IPS-20b (cell line): ENCODE results near the gene TMEM235.
"Not testable (repeated sequence)": the region's sequence is repeated elsewhere in the genome, so short reads cannot be mapped to it uniquely, and the experiment has no call there.

ENCODE experiments used
- H3K27ac ChIP-seq: one replicate; pipeline ENCODE4 v1.5.1; 2013; ENCODE audit warnings: low read length
- H3K27me3 ChIP-seq: 2 replicates; pipeline ENCODE4 v1.6.1; 2013; ENCODE audit warnings: mild to moderate bottlenecking, low read length, inconsistent platforms; ENCODE audit not compliant: insufficient read depth
- H3K36me3 ChIP-seq: 2 replicates; pipeline ENCODE4 v1.6.1; 2013; ENCODE audit warnings: low read depth, mild to moderate bottlenecking, inconsistent platforms, low read length, moderate library complexity; ENCODE audit not compliant: insufficient read depth
- H3K4me1 ChIP-seq: 2 replicates; pipeline ENCODE4 v1.6.1; 2013; ENCODE audit warnings: mild to moderate bottlenecking, control low read depth, inconsistent platforms, low read length, moderate library complexity; ENCODE audit not compliant: insufficient read depth
- H3K4me3 ChIP-seq: 2 replicates; pipeline ENCODE4 v1.5.1; 2013; ENCODE audit warnings: mild to moderate bottlenecking, low read length, inconsistent platforms
- H3K9ac ChIP-seq: 2 replicates; pipeline ENCODE4 v1.6.1; 2013; ENCODE audit warnings: low read depth, mild to moderate bottlenecking, inconsistent platforms, low read length, moderate library complexity
- H3K9me3 ChIP-seq: 2 replicates; pipeline ENCODE4 v1.6.1; 2013; ENCODE audit warnings: mild to moderate bottlenecking, low read depth, low read length, inconsistent platforms; ENCODE audit not compliant: insufficient read depth

TMEM235 gene

GRCh38 chr17:78233678-78234077 lies 2.2 kb downstream of the TMEM235 start:
- H3K27ac ChIP-seq, result no peak overlapping the region
- H3K9me3 ChIP-seq, result no peaks in the 10 kb centered on the region
- no peaks in the 10 kb centered on the region for H3K4me1 ChIP-seq
- no peaks in the 10 kb centered on the region for H3K36me3 ChIP-seq
- no peak overlapping the region for H3K9ac ChIP-seq
- peaks cover 38% of the 10 kb centered on the region for H3K27me3 ChIP-seq
- H3K4me3 ChIP-seq, result no peak overlapping the region

GRCh38 chr17:78234261-78234865 lies 2.9 kb downstream of the TMEM235 start:
- H3K27me3 ChIP-seq, result peaks cover 38% of the 10 kb centered on the region
- H3K27ac ChIP-seq, result no peak overlapping the region
- no peaks in the 10 kb centered on the region for H3K9me3 ChIP-seq
- no peaks in the 10 kb centered on the region for H3K36me3 ChIP-seq
- H3K4me1 ChIP-seq, result no peaks in the 10 kb centered on the region
- no peak overlapping the region for H3K9ac ChIP-seq
- no peak overlapping the region for H3K4me3 ChIP-seq

DNA sequence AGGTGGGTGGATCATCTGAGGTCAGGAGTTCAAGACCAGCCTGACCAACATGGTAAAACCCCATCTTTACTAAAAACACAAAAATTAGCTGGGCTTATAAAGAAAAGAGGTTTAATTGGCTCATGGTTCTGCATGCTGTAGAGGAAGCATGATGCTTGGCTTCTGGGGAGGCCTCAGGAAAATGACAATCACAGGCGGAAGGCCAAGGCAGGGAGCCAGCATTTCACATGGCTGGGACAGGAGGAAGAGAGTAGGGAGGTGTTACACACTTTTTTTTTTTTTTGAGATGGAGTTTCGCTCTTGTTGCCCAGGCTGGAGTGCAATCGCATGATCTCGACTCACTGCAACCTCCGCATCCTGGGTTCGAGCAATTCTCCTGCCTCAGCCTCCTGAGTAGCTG lies 3.6 kb downstream of the TMEM235 start:
- not testable (repeated sequence) for H3K27ac ChIP-seq, H3K4me3 ChIP-seq, H3K4me1 ChIP-seq, H3K9ac ChIP-seq, H3K9me3 ChIP-seq, H3K36me3 ChIP-seq
- peaks cover 35% of the 10 kb centered on the region for H3K27me3 ChIP-seq

DNA sequence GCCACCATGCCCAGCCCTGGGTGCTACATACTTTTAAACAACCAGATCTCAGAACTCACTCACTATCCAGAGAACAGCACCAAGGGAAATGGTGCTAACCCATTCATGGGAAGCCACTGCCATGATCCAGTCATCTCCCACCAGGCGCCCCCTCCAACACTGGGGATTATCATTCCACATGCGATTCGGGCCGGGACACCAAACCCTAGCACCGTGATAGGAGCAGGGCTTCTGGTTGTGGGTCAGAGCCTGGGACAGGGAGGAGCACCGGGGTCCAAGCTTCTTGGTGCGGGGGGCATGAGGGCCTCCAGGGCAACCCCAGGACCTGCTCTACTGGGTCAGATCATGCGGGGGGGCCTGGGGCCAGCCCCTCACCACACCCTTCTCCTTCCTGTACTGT lies 4.5 kb downstream of the TMEM235 start:
- Histone ChIP-seq H3K9ac (no peak overlapping the region), H3K4me1 (no peaks in the 10 kb centered on the region), H3K9me3 (no peaks in the 10 kb centered on the region), H3K27me3 (peaks cover 26% of the 10 kb centered on the region), H3K27ac (no peak overlapping the region), H3K36me3 (no peaks in the 10 kb centered on the region), H3K4me3 (no peak overlapping the region)

DNA sequence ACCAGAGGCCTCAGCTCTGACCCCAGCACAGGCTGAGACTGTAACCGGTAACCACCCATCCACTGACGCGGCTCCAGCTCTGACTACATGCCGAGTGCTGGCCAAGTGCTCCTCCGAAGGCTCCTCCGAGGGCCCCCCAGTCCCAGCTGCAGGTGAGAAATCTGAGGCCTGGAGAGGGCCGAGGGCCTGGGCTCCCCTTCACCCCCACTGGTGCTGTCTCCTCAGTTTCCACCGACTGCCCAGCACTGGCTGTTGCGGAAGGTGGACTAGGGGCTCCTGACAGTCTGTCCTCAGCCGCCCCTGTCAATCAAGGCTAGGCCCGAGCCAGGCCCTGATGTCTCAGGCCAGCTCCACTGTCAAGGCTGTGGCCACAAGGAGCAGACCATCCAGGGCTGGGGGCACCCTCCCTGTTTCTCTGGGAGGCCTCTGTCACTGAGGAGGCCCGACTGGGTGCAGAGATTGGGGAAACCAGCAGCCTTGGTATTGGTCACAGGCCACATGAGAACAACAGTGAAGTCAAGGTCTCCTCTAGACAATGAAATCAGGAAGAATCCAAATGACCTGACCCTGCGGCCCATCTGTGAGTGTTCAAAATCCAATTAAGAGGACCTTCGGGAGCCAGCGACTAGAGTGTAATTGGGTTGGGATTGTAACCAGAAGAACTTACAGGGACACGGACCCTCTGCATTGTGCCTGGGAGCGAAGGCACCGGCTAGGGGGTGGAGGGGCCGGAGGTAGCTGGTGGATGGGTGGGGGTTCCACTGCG lies 5.1 kb downstream of the TMEM235 start:
- Histone ChIP-seq H3K27me3 (peaks cover 20% of the 10 kb centered on the region), H3K4me1 (no peaks in the 10 kb centered on the region), H3K36me3 (no peaks in the 10 kb centered on the region), H3K9ac (no peak overlapping the region; the same call in 1 of the 2 replicates), H3K27ac (no peak overlapping the region), H3K9me3 (no peaks in the 10 kb centered on the region), H3K4me3 (no peak overlapping the region)

GRCh38 chr17:78237401-78238012 lies 6.1 kb downstream of the TMEM235 start:
- Histone ChIP-seq H3K36me3 (no peaks in the 10 kb centered on the region), H3K9ac (no peak overlapping the region), H3K9me3 (no peaks in the 10 kb centered on the region), H3K4me1 (no peaks in the 10 kb centered on the region), H3K27me3 (peaks cover 11% of the 10 kb centered on the region), H3K27ac (no peak overlapping the region), H3K4me3 (no peak overlapping the region)

DNA sequence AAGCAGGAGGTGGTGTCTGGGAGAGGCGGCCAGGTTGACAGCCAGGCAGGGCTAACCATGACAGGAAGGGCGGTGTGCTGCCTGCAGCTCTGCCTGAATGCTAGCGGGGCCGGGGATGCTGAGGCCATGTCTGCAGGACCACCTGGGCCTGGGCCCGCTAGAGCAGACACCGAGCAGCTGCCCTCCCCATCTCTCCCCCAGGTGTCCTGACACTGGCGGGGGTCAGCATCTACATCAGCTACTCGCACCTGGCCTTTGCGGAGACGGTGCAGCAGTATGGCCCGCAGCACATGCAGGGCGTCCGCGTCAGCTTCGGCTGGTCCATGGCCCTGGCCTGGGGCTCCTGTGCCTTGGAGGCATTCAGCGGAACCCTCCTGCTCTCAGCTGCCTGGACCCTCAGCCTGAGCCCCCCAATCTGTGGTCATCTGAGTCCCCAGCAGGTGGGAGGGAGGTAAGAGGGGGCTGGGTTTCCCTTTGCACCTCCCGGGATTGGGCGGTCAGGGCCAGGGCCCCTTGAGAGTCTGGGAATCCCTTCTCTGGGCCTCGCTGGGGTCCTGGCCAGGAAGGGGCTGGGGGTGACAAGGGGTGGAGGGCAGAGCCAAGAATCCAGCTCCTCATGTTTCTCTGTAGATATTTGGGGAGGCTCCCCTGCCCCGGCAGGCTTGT lies 7.5 kb downstream of the TMEM235 start:
- Histone ChIP-seq H3K4me3 (no peak overlapping the region), H3K27me3 (0 out of 2 replicates have a peak, but pooled peaks cover 1% of the 10 kb centered on the region), H3K4me1 (no peaks in the 10 kb centered on the region), H3K9ac (no peak overlapping the region), H3K27ac (no peak overlapping the region), H3K36me3 (no peaks in the 10 kb centered on the region), H3K9me3 (no peaks in the 10 kb centered on the region)

GRCh38 chr17:78239489-78239931 lies 8.1 kb downstream of the TMEM235 start:
- Histone ChIP-seq H3K27ac (no peak overlapping the region), H3K27me3 (no peaks in the 10 kb centered on the region), H3K36me3 (no peaks in the 10 kb centered on the region), H3K9ac (no peak overlapping the region), H3K4me1 (no peaks in the 10 kb centered on the region), H3K4me3 (no peak overlapping the region), H3K9me3 (no peaks in the 10 kb centered on the region)

DNA sequence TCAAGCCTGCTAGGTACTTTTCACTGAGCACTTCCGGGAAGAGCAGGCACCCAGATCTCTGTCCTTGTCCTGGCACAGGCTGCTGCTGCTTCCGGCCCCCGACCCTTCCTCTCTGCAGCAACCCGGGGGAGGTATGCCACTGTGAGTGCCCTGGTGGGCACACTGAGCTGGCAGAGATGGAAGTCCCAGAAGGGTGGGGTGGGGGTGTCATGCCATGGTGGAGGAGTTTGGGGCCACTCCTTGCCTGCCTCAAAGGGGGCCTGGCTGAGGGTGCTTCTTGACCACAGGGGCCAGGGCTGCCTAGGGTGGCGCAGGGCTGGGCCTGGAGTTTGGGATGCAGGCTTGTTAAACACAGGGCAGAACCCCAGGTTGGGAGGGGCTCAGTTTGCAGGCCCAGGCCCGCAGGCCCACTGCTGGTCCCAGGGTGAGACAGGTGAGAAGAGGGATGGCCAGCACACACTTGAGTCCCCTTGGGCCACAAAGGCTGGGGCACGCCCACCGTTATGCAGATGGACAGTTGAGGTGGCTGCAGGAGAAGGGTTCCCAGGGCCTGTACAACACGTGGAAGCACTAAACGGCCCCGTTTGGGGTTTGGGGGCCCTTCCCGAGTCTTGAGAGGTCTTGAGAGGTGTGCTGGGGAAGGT lies 8.7 kb downstream of the TMEM235 start:
- Histone ChIP-seq H3K4me1 (no peaks in the 10 kb centered on the region), H3K9me3 (no peaks in the 10 kb centered on the region), H3K27me3 (no peaks in the 10 kb centered on the region), H3K27ac (no peak overlapping the region), H3K9ac (no peak overlapping the region), H3K4me3 (no peak overlapping the region), H3K36me3 (no peaks in the 10 kb centered on the region)

GRCh38 chr17:78240839-78241238 lies 9.4 kb downstream of the TMEM235 start:
- Histone ChIP-seq H3K27ac (no peak overlapping the region), H3K9me3 (no peaks in the 10 kb centered on the region), H3K4me1 (no peaks in the 10 kb centered on the region), H3K27me3 (no peaks in the 10 kb centered on the region), H3K36me3 (no peaks in the 10 kb centered on the region), H3K4me3 (no peak overlapping the region), H3K9ac (no peak overlapping the region)

GRCh38 chr17:78241277-78242023 lies 10.0 kb downstream of the TMEM235 start:
- Histone ChIP-seq H3K36me3 (no peaks in the 10 kb centered on the region), H3K4me3 (no peak overlapping the region), H3K9me3 (no peaks in the 10 kb centered on the region), H3K27ac (no peak overlapping the region), H3K27me3 (no peaks in the 10 kb centered on the region), H3K9ac (no peak overlapping the region), H3K4me1 (no peaks in the 10 kb centered on the region)
